ENCODE data around the gene MAD1L1.

DNA sequence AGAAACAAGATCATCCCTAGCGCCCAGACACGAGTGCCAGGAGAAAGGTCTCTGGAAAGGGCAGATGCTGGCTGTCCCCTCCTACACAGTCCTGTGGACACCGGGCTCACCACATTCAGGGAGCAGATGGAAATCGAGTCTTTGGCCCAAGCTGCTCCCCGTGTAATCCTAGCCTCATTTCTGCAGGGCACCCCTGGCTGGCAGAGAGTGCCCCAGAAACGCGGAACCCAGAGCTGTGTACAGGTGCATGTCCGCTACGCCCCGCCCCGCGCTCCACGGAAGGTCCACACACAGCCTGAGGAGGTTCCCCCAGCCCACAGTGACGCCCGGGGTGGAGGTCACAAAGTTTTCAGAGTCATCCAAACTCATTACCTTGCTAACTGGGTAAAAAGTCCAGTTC, 202.8 kb downstream of the MAD1L1 start:
- TF ChIP-seq, protein P1, sequence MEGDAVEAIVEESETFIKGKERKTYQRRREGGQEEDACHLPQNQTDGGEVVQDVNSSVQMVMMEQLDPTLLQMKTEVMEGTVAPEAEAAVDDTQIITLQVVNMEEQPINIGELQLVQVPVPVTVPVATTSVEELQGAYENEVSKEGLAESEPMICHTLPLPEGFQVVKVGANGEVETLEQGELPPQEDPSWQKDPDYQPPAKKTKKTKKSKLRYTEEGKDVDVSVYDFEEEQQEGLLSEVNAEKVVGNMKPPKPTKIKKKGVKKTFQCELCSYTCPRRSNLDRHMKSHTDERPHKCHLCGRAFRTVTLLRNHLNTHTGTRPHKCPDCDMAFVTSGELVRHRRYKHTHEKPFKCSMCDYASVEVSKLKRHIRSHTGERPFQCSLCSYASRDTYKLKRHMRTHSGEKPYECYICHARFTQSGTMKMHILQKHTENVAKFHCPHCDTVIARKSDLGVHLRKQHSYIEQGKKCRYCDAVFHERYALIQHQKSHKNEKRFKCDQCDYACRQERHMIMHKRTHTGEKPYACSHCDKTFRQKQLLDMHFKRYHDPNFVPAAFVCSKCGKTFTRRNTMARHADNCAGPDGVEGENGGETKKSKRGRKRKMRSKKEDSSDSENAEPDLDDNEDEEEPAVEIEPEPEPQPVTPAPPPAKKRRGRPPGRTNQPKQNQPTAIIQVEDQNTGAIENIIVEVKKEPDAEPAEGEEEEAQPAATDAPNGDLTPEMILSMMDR (IDR thresholded peaks at IDR 0.05) = no peak
- no peak for TF ChIP-seq POLR2A (IDR thresholded peaks at IDR 0.05)
